ENCODE data around the gene DDX39B.
"Not testable (repeated sequence)": the region's sequence is repeated elsewhere in the genome, so short reads cannot be mapped to it uniquely, and the experiment has no call there.

DDX39B gene

DNA sequence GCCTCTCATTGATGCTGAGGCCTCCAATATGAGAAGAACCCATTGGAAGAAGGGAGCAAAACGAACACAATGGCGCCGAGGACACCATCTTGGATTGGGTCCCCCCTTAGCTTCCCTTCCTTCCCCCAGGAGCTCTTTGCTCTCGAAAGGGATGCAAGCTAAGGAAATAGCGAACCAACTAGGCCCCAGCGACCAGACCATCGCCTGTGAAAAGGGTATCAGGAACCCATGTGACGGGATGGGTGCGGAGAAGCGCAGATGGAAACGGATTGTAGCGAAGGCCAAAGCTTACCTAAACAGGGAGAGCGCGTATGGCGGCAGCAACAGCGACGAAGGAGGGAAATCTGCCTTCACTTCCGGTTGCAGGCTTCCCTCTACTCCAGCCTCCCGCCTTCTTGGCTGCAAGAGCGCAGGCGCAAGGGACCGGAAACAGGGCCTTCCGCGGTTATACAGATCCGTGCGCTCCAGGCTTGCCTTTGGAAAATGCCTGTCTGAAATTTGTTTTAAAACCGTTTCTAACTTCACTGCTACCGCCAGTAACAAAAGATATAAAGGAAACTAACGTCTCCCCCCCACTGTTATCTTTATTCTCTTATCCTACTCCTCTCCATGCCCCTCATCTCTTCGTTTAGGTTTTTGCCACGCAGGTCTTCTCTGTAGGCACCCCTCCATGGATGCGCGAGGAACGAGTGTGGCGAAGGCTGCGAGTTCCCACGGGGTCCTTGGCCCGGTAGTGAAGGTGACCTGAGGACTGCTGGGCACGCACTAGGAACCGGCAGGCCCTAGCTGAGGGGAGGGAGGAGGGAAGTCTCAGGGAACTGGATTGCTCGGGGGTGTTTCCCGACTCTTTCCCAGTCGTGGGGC is at the start of gene DDX39B:
TSS of gene DDX39B (minus strand) at position 346 of the 864 bp plus-strand sequence. CDS start 1,471 bp downstream, outside the sequence.
- DNase-seq (ENCODE audit: low spot score), result peak; percentile 97

- DNase-seq (ENCODE audit: low spot score), result not testable (repeated sequence)
These were observed 48.9 kb upstream of the DDX39B start for GRCh38 chr6:31590691-31591090.

DNA sequence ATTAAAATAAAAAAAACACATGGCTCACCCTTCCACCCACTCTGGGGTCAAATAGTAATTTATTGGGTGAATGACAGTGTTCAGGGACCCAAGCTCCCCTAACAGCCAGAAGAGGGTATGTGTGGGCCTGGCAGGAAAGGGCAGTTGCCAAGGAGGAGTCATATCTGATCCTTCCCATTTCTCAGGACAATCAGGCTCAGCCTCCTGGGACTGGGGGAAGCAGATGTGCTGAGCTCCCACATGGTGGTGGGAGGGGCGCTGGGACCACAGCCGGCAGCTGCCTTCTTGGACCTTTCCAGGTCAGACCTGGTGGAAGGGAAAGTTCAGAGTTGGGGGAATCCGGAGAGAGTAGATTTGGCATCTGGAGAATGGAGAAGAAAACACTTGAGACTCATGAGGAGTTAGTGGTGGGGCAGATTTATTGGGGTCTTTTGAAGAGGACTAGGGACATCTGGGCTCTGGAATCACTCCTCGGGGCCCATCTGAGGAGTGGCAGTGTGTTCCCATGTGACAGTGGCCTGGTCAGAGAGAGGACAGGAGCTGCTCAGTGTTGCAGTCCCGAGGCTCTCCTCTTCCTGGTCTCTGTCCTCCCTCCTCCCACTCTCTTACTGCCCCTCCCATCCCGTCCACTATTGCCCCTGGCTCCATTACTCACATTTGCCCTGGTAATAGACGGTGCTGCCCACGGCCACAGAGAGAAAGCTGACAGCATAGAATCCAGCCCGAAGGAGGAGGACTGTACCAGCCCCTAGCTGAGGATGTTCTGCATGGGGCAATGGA is 47.3 kb upstream of the DDX39B start:
- DNase-seq (ENCODE audit: low spot score), result no peak

DNA sequence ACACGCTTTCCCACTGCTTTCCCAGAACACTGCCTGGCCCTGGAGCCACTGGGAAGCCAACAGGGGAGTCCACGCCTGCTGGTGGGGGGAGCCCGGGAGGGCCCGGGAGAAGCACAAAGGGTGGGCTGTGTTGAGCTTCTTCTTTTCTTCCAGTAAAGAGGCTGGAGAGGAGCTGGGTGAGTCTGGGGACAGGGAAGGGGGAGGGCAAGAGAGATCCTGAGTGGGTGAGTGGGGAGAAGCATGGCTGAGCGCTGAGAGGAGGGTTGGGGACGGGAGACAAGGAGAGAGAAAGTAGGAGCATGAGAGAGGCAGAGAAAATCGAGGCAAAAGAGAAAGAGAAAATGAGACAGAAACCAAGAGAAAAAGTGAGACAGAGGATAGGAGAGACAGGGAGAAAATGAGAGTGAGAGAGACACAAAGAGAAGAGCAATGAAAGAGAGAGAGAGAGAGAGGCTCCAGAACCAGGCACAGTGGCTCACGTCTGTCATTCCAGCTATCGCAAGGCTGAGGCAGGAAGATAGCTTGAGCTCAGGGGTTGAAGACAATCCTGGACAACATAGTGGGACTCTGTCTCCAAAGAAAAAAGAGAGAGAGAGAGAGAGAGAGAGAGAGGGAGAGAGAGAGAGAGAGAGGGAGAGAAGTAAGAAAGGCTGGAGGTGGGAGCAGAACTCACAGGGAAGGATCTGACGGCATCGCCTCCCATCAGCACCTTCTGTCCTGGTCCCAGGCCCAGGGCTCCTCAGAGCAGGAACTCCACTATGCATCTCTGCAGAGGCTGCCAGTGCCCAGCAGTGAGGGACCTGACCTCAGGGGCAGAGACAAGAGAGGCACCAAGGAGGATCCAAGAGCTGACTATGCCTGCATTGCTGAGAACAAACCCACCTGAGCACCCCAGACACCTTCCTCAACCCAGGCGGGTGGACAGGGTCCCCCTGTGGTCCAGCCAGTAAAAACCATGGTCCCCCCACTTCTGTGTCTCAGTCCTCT is 46.3 kb upstream of the DDX39B start:
- no peak for DNase-seq (ENCODE audit: low spot score)

DNA sequence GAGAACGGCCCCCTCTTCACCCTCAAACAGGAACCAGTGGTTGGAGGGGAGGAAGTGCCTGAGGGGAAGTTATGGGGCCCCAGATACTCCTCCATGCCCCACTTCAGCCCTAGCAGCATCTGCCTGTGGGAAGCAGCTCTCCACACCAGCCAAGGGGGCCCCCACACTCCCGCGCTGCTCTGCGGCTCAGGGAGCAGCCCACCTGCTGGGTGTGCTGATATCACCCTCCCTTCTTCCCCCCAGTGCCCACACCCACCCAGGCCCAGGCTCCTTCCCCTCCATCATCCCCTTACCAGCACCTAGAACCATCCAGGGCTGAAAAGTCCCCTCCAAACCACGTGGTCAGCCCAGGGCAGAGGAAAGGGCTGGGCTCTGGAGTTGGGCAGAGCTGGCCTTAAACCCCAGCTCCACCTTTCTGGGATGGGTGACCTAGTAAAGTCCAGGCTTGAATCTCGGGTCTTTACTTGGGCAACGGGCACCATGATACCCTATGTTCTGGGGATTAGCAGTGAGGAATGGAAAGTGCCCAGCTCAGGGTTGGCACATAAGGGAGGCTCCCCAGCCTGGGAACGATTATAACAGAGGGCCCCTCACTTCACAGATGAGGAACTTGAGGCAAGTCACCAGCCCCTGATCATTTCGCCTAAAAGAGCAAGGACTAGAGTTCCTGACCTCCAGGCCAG is 44.9 kb upstream of the DDX39B start:
- no peak for DNase-seq (ENCODE audit: low spot score)

GRCh38 chr6:31586008-31586407 is 44.2 kb upstream of the DDX39B start, which contains the start of gene LST1:
LST1 (plus strand) TSS chr6:31586277; CDS start chr6:31587300, 1,023 bp downstream.
- DNase-seq (ENCODE audit: low spot score), result no peak

DNA sequence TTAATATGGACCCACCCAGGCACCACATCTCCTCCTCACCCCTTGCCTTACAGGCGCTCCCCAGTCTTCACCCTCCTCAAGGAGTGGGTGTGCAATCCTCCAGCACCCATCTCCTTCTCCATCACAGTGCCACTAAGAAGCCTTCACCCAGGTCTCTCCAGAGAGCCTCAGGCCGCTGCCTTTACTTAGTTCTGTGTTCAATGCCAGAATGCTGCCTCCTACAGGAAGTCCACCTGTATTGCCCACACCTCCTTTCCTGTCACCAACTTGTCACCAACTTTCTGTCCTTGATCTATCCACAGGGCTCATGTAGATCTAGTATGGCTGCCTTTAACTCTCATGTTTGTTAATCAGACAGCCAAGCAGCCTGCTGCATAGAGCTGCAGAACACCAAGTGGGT is 43.7 kb upstream of the DDX39B start:
- no peak for DNase-seq (ENCODE audit: low spot score)

DNA sequence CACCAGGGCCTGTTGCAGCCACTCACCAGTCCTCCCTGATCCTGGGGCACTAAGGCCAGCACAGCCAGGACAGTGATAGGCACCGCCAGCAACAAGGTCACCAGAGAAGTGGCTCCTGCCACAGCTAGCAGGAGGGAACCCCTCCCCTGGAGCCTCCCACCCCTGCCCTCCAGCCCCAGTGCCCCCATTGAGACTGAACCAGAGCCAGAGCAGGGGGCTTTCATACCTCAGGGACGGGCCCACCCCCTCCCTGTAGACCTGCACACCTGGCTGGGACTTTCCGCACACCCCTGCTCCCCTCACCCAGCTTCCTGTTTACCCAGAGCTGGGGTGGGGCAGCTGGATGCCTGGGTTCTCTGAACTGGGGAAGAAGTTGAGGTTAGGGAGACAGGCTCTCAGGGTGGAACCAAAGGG is 40.4 kb upstream of the DDX39B start, which contains the start of gene LTB:
TSS of gene LTB (minus strand) at position 195 of the 414 bp plus-strand sequence. CDS start at position 188, 7 bp downstream.
- DNase-seq (ENCODE audit: low spot score), result no peak

DNA sequence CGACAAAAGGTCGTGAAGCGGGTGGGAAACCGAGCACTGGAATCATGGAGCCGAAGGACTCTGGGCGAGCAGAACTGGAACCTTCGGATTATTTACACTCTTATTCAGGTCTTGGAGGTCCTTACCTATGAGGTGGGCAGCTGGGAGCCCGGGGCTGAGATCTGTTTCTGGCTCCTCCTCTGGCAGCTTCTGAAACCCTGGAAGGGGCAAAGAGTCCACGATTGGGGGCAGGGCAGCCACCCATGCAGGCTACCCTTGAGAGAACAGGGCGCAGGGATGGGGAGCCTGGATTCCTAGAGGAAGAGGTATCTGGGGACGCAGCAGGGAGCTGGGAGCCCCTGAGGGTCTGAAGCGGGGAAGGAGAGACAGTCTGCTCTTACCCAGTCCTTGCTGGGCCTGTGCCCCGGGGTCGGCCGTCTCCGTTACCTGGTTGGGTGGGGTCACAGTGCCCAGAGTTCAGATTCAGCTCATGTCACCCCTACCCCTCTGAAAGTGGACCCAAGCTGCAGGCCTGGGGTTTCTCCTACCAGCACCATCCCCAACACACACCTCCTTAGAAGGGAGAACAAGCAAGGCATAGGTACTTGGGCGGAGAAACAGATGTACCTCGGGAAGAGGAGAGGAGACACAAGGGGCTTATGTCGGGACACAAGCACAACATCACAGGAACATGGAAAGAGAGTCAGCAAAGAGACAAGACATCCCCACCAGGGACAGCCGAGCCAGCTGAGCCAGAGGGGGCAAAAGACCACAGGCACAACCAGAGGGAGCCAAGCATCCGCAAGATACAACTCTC is 39.8 kb upstream of the DDX39B start:
- no peak for DNase-seq (ENCODE audit: low spot score)

- peak; percentile 96 for DNase-seq (ENCODE audit: low spot score)
These were observed 39.1 kb upstream of the DDX39B start for GRCh38 chr6:31580807-31581433.

DNA sequence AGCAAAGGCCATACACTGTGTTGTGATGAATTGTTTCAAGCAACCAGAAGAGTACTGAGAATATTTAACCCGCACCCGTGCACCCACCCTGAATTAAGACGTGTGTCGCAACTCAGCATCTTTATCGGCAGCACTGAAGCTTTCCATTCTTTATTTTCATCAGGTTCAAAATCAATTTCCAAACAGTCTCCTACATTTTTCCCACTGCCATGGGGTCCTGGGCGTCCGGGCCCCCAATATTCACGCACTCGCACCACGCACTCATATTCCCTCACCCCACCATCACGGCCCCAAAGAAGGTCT is 38.6 kb upstream of the DDX39B start:
- DNase-seq (ENCODE audit: low spot score), result no peak

GRCh38 chr6:31579546-31580437 is 38.0 kb upstream of the DDX39B start:
- no peak for DNase-seq (ENCODE audit: low spot score)

DNA sequence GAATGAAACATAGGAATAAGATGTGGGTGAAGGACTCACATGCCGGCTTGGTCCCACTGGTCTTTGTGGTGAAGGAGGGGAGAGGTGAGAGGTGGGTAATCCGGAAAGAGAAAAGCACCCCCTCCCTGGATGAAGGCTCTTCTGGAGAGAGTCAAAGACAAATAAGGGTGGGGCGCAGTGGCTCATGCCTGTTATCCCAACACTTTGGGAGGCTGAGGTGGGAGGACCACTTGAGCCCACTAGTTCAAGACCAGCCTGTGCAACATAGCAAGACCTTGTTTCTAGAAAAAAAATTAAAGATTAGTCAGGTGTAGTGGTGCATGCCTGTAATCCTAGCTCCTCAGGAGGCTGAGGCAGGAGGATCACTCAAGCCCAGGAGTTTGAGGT is 37.3 kb upstream of the DDX39B start:
- DNase-seq (ENCODE audit: low spot score), result no peak

DNA sequence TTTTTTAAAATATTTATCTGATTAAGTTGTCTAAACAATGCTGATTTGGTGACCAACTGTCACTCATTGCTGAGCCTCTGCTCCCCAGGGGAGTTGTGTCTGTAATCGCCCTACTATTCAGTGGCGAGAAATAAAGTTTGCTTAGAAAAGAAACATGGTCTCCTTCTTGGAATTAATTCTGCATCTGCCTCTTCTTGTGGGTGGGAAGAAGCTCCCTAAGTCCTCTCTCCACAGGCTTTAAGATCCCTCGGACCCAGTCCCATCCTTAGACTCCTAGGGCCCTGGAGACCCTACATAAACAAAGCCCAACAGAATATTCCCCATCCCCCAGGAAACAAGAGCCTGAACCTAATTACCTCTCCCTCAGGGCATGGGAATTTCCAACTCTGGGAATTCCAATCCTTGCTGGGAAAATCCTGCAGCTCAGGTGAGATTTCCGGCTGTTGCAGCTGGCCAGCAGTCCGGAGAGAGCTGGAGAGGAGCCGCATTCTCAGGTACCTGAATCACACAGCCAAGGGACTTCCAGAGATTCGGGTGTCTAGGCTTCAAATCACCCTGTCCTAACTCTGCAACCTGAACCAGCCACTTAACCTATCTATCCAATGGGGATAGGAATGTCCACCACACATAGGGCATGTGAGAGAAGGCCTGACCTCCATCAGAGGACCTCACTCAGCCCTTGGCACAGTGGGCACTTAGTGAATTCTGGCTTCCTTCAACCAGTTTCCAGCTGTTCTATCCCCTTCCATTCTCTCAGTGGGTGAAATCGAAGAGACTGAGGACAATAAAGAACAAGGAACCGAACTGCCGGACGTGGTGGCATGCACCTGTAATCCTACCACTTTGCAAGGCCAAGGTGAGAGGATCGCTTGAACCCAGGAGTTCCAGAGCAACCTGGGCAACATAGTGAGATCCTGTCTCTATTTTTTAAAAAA is 36.6 kb upstream of the DDX39B start:
- no peak for DNase-seq (ENCODE audit: low spot score)

DNA sequence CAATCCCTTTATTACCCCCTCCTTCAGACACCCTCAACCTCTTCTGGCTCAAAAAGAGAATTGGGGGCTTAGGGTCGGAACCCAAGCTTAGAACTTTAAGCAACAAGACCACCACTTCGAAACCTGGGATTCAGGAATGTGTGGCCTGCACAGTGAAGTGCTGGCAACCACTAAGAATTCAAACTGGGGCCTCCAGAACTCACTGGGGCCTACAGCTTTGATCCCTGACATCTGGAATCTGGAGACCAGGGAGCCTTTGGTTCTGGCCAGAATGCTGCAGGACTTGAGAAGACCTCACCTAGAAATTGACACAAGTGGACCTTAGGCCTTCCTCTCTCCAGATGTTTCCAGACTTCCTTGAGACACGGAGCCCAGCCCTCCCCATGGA is 35.8 kb upstream of the DDX39B start:
- DNase-seq (ENCODE audit: low spot score), result no peak

GRCh38 chr6:31576897-31577578 is 35.2 kb upstream of the DDX39B start:
- no peak for DNase-seq (ENCODE audit: low spot score)

Measured in AG20443 (cell line).